Neural progenitor cell (in vitro differentiated cells): Measurements from ENCODE around the gene COLEC11.

Experiments used
- CTCF ChIP-seq: fragments of 200-600 bp; sonication (generic); IDR thresholded peaks from 2 replicates; pipeline ENCODE4 v1.5.1; 2017; ENCODE audit warnings: antibody characterized with exemption, mild to moderate bottlenecking
- EZH2 ChIP-seq: fragments of 200-600 bp; sonication (generic); IDR thresholded peaks from 2 replicates; pipeline ENCODE4 v1.6.1; 2017; ENCODE audit warnings: antibody characterized with exemption, mild to moderate bottlenecking, moderate library complexity
- EZH2phosphoT487 ChIP-seq: fragments of 200-600 bp; sonication (generic); IDR thresholded peaks from 2 replicates; pipeline ENCODE4 v1.6.1; 2017; ENCODE audit warnings: antibody characterized with exemption

- TF ChIP-seq EZH2 (no peak), CTCF (no peak), EZH2phosphoT487 (no peak)
Observed at GRCh38 chr2:3575534-3576262, 19.2 kb upstream of the COLEC11 start.
